ENCODE data around the gene GABRG3.

GABRG3 gene

GRCh38 chr15:27065151-27065550, 94.2 kb downstream of the GABRG3 start:
- DNase-seq (ENCODE audit: low spot score): no peak

GRCh38 chr15:27065785-27066184, 94.8 kb downstream of the GABRG3 start:
- DNase-seq (ENCODE audit: low spot score): no peak

- DNase-seq (ENCODE audit: low spot score): no peak
Measured at GRCh38 chr15:27066446-27066845, 95.5 kb downstream of the GABRG3 start.

- no peak for DNase-seq (ENCODE audit: low spot score)
Measured at GRCh38 chr15:27067175-27067574, 96.2 kb downstream of the GABRG3 start.

GRCh38 chr15:27070841-27071240, 99.9 kb downstream of the GABRG3 start:
- DNase-seq (ENCODE audit: low spot score): no peak

GRCh38 chr15:27074179-27074578, 103.2 kb downstream of the GABRG3 start:
- DNase-seq (ENCODE audit: low spot score): no peak

GRCh38 chr15:27077790-27078189, 106.8 kb downstream of the GABRG3 start:
- no peak for DNase-seq (ENCODE audit: low spot score)

GRCh38 chr15:27081676-27082418, 110.9 kb downstream of the GABRG3 start:
- no peak for DNase-seq (ENCODE audit: low spot score)

GRCh38 chr15:27082526-27082925, 111.5 kb downstream of the GABRG3 start:
- DNase-seq (ENCODE audit: low spot score): no peak

GRCh38 chr15:27084844-27085243, 113.9 kb downstream of the GABRG3 start:
- no peak for DNase-seq (ENCODE audit: low spot score)

- DNase-seq (ENCODE audit: low spot score): no peak
Measured at GRCh38 chr15:27086149-27086548, 115.2 kb downstream of the GABRG3 start.

- no peak for DNase-seq (ENCODE audit: low spot score)
Measured at GRCh38 chr15:27086805-27087204, 115.8 kb downstream of the GABRG3 start.

GRCh38 chr15:27087651-27088583, 116.9 kb downstream of the GABRG3 start:
- DNase-seq (ENCODE audit: low spot score): no peak

GRCh38 chr15:27088584-27089232, 117.7 kb downstream of the GABRG3 start:
- DNase-seq (ENCODE audit: low spot score): no peak

GRCh38 chr15:27089233-27089586, 118.2 kb downstream of the GABRG3 start:
- no peak for DNase-seq (ENCODE audit: low spot score)

- no peak for DNase-seq (ENCODE audit: low spot score)
Measured at GRCh38 chr15:27089676-27090075, 118.7 kb downstream of the GABRG3 start.

GRCh38 chr15:27091270-27091940, 120.4 kb downstream of the GABRG3 start:
- peak; percentile 21 for DNase-seq (ENCODE audit: low spot score)

- DNase-seq (ENCODE audit: low spot score): no peak
Measured at GRCh38 chr15:27092390-27092789, 121.4 kb downstream of the GABRG3 start.

GRCh38 chr15:27094235-27094634, 123.3 kb downstream of the GABRG3 start:
- no peak for DNase-seq (ENCODE audit: low spot score)

GRCh38 chr15:27095886-27096624, 125.1 kb downstream of the GABRG3 start:
- peak; percentile 22 for DNase-seq (ENCODE audit: low spot score)

GRCh38 chr15:27097506-27097905, 126.5 kb downstream of the GABRG3 start:
- DNase-seq (ENCODE audit: low spot score): no peak
